OCI-LY7 (cell line): ENCODE measurements around the gene SLC2A13. TPM values are rescaled to one million over a fixed set of nuclear protein-coding genes. Genes with fewer than 3 reads are reported as not detected.

Source experiments
- BruUV-seq: library from RNA; stranded (reverse); fragments of 400-500 nt; replicated peaks from 2 replicates; lab custom pipeline; 2021; lab: Mats Ljungman, UMichigan
- CTCF ChIA-PET: fragments of 300-600 bp; sonication (Branson Sonifier 250); formaldehyde crosslinking; loops from one replicate; lab custom pipeline; 2022; ENCODE audit warnings: antibody characterized with exemption; ENCODE audit not compliant: unreplicated experiment; lab: Charles Lee
- POLR2A ChIA-PET: fragments of 300-600 bp; sonication (Branson Sonifier 250); formaldehyde crosslinking; loops from one replicate; lab custom pipeline; 2022; ENCODE audit warnings: antibody characterized with exemption; lab: Charles Lee
- DNase-seq: peaks from one replicate; pipeline ENCODE4 v3.0.0-alpha.2; 2015; ENCODE audit warnings: low spot score
- H2AFZ ChIP-seq: fragments of 200-600 bp; sonication (generic), shearing (Covaris generic); 2 replicates; pipeline ENCODE4 v1.6.1; 2014; ENCODE audit warnings: mild to moderate bottlenecking, antibody characterized with exemption, low read length, moderate library complexity
- H3K27ac ChIP-seq: fragments of 200-600 bp; sonication (generic); 2 replicates; pipeline ENCODE4 v1.5.1; 2014; ENCODE audit warnings: mixed run types, low read depth, mild to moderate bottlenecking, moderate library complexity, low read length, inconsistent platforms; ENCODE audit not compliant: poor library complexity, severe bottlenecking
- H3K36me3 ChIP-seq: fragments of 200-600 bp; sonication (generic); 2 replicates; pipeline ENCODE4 v1.6.1; 2014; ENCODE audit warnings: mild to moderate bottlenecking, antibody characterized with exemption, low read length, moderate library complexity, mixed read lengths; ENCODE audit not compliant: insufficient read depth
- H3K4me1 ChIP-seq: fragments of 200-600 bp; sonication (generic); 2 replicates; pipeline ENCODE4 v1.5.1; 2014; ENCODE audit warnings: mild to moderate bottlenecking, low read length; ENCODE audit not compliant: insufficient read depth, poor library complexity, severe bottlenecking
- H3K4me2 ChIP-seq: fragments of 200-600 bp; sonication (generic); 2 replicates; pipeline ENCODE4 v1.6.1; 2014; ENCODE audit warnings: mild to moderate bottlenecking, low read length
- H3K4me3 ChIP-seq: fragments of 200-600 bp; sonication (generic); 2 replicates; pipeline ENCODE4 v1.5.1; 2014; ENCODE audit warnings: mild to moderate bottlenecking, low read depth, low read length; ENCODE audit not compliant: poor library complexity, severe bottlenecking
- H3K79me2 ChIP-seq: fragments of 200-600 bp; sonication (generic); 2 replicates; pipeline ENCODE4 v1.6.1; 2016; ENCODE audit warnings: low read depth, mild to moderate bottlenecking, low read length, moderate library complexity, mixed read lengths; ENCODE audit not compliant: insufficient read depth
- H3K9me2 ChIP-seq: fragments of 200-600 bp; sonication (generic); 2 replicates; pipeline ENCODE4 v1.6.1; 2016; ENCODE audit warnings: mild to moderate bottlenecking, low read length, mixed read lengths; ENCODE audit not compliant: insufficient read depth
- H3K9me3 ChIP-seq: fragments of 200-600 bp; sonication (generic); 2 replicates; pipeline ENCODE4 v1.6.1; 2014; ENCODE audit warnings: mild to moderate bottlenecking, mixed run types, low read length, mixed read lengths
- H4K20me1 ChIP-seq: fragments of 200-600 bp; sonication (generic); 2 replicates; pipeline ENCODE4 v1.6.1; 2014; ENCODE audit warnings: mild to moderate bottlenecking, antibody characterized with exemption, low read length, moderate library complexity, mixed read lengths; ENCODE audit not compliant: insufficient read depth
- EZH2phosphoT487 ChIP-seq: fragments of 200-600 bp; sonication (generic); IDR thresholded peaks from 2 replicates; pipeline ENCODE4 v1.6.1; 2018; ENCODE audit warnings: low read depth, borderline replicate concordance, mild to moderate bottlenecking, mixed run types, antibody characterized with exemption, low read length, moderate library complexity, mixed read lengths
- intact Hi-C: fragments of 100-400 bp; cut with micrococcal nuclease; formaldehyde crosslinking; loops from one replicate; pipeline ENCODE4 v1.10.0; 2022; ENCODE audit not compliant: unreplicated experiment
- total RNA-seq, 2 experiments: library from RNA; depleted of rRNA in 1 of 2; stranded (reverse); fragments of >200 nt in 1 of 2; shearing (Covaris generic) in 1 of 2; gene quantifications; 2 replicates each; pipeline ENCODE4 v1.2.3, GENCODE V29; 2014 to 2022
- TF ChIP-seq, protein P1 (sequence below): fragments of 200-600 bp; sonication (generic); conservative IDR thresholded peaks from 2 replicates; pipeline ENCODE4 v1.5.1; 2014; ENCODE audit warnings: mild to moderate bottlenecking, antibody characterized with exemption, low read length, moderate library complexity, mixed read lengths

Gene SLC2A13
- total RNA-seq, 2 experiments from 2014 or later, result 12.4 to 16.5 TPM

- Histone ChIP-seq H3K36me3 (no peaks in the 10 kb centered on the region), H3K79me2 (peaks cover 8% of the 10 kb centered on the region; the same call in 1 of the 2 replicates), H3K9me3 (no peaks in the 10 kb centered on the region), H3K9me2 (no peaks in the 10 kb centered on the region), H3K4me2 (peak overlapping the region; percentile 89), H4K20me1 (peaks cover 7% of the 10 kb centered on the region; the same call in 1 of the 2 replicates), H3K4me1 (peaks cover 39% of the 10 kb centered on the region), H2AFZ (peak overlapping the region; percentile 74), H3K4me3 (peak overlapping the region; percentile 96), H3K27ac (no peak overlapping the region)
- ChIA-PET POLR2A (interaction anchor here (0.6 to 5.4 kb wide), 5 partner anchors 11 to 94 kb away, joined by 3 to 24 read pairs (median 5); no protein-coding TSS in a partner anchor), CTCF (interaction anchor here (2.1 kb wide), 1 partner anchor 95 kb away, joined by 7 read pairs; no protein-coding TSS in a partner anchor)
- intact Hi-C loops, result loop anchor here (2.0 to 5.0 kb wide), 3 partner anchors 121 to 489 kb away; partner anchors contain the start of gene ABCD2
- BruUV-seq, result no TSS peak
- TF ChIP-seq, protein P1, sequence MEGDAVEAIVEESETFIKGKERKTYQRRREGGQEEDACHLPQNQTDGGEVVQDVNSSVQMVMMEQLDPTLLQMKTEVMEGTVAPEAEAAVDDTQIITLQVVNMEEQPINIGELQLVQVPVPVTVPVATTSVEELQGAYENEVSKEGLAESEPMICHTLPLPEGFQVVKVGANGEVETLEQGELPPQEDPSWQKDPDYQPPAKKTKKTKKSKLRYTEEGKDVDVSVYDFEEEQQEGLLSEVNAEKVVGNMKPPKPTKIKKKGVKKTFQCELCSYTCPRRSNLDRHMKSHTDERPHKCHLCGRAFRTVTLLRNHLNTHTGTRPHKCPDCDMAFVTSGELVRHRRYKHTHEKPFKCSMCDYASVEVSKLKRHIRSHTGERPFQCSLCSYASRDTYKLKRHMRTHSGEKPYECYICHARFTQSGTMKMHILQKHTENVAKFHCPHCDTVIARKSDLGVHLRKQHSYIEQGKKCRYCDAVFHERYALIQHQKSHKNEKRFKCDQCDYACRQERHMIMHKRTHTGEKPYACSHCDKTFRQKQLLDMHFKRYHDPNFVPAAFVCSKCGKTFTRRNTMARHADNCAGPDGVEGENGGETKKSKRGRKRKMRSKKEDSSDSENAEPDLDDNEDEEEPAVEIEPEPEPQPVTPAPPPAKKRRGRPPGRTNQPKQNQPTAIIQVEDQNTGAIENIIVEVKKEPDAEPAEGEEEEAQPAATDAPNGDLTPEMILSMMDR, result no peak
- no peak for TF ChIP-seq EZH2phosphoT487
- no peak for DNase-seq
Measured at GRCh38 chr12:40106202-40106533, 287 bp upstream of the SLC2A13 start.

GRCh38 chr12:40105265-40105514, 691 bp downstream of the SLC2A13 start:
- POLR2A ChIA-PET, result interaction anchor here (0.5 to 5.4 kb wide), 8 partner anchors 12 to 210 kb away, joined by 3 to 24 read pairs (median 5); no protein-coding TSS in a partner anchor
- intact Hi-C loops, result loop anchor here (2.0 to 5.0 kb wide), 2 partner anchors 56 to 488 kb away; partner anchors contain the start of gene ABCD2
- BruUV-seq, result no TSS peak
- no peaks in the 10 kb centered on the region for H3K9me3 ChIP-seq
- DNase-seq, result no peak
- peaks cover 8% of the 10 kb centered on the region; the same call in 1 of the 2 replicates for H3K79me2 ChIP-seq
- peaks cover 7% of the 10 kb centered on the region; the same call in 1 of the 2 replicates for H4K20me1 ChIP-seq
- no peak overlapping the region for H3K27ac ChIP-seq
- H3K4me3 ChIP-seq, result peak overlapping the region; percentile 96
- TF ChIP-seq, protein P1, result no peak
- TF ChIP-seq EZH2phosphoT487, result no peak
- H3K9me2 ChIP-seq, result no peaks in the 10 kb centered on the region
- H3K36me3 ChIP-seq, result no peaks in the 10 kb centered on the region
- CTCF ChIA-PET, result interaction anchor here (0.6 to 1.1 kb wide), 2 partner anchors 23 to 341 kb away, joined by 3 read pairs; no protein-coding TSS in a partner anchor
- peaks cover 39% of the 10 kb centered on the region for H3K4me1 ChIP-seq
- H3K4me2 ChIP-seq, result peak overlapping the region; percentile 89
- peak overlapping the region; percentile 74 for H2AFZ ChIP-seq
